DND-41 (cell line): Measurements from ENCODE around the gene TPD52L2.
A peak's percentile ranks its signal among the peaks of the same experiment; 100 is the strongest.

ENCODE experiments used
- ATAC-seq: fragments of 200-7000 bp; cut with Tn5 transposase; 3 replicates; pipeline ENCODE4 v1.9.1; 2021; ENCODE audit warnings: low read depth; ENCODE audit not compliant: insufficient read depth
- DNase-seq: peaks from one replicate; pipeline ENCODE4 v3.0.0-alpha.2; 2020
- H2AFZ ChIP-seq: 2 replicates; pipeline ENCODE4 v1.6.0; 2012; ENCODE audit warnings: low read depth, low read length
- H3K27ac ChIP-seq: 2 replicates; pipeline ENCODE4 v1.5.1; 2012; ENCODE audit warnings: low read length, inconsistent platforms
- H3K27me3 ChIP-seq: fragments of 200-600 bp; sonication (generic); 2 replicates; pipeline ENCODE4 v1.6.0; 2012; ENCODE audit warnings: low read length, mild to moderate bottlenecking, inconsistent platforms; ENCODE audit not compliant: insufficient read depth, poor library complexity
- H3K36me3 ChIP-seq: 2 replicates; pipeline ENCODE4 v1.5.1; 2012; ENCODE audit warnings: low read length, inconsistent platforms; ENCODE audit not compliant: insufficient read depth
- H3K4me1 ChIP-seq: 2 replicates; pipeline ENCODE4 v1.5.1; 2012; ENCODE audit warnings: mild to moderate bottlenecking, low read length; ENCODE audit not compliant: insufficient read depth
- H3K4me2 ChIP-seq: 2 replicates; pipeline ENCODE4 v1.6.0; 2012; ENCODE audit warnings: mild to moderate bottlenecking, moderate library complexity, low read length, inconsistent platforms; ENCODE audit not compliant: insufficient read depth
- H3K4me3 ChIP-seq, 2 experiments: fragments of 200-600 bp in 1 of 2; shearing (Covaris generic) in 1 of 2; 2 replicates each; pipeline ENCODE4 v1.5.1; 2012 to 2016; ENCODE audit warnings: inconsistent platforms in 2 of 2, low read length in 2 of 2, mild to moderate bottlenecking in 2 of 2, low read depth in 1 of 2, moderate library complexity in 1 of 2
- H3K79me2 ChIP-seq: 2 replicates; pipeline ENCODE4 v1.6.0; 2012; ENCODE audit warnings: low read length, inconsistent platforms; ENCODE audit not compliant: insufficient read depth
- H3K9ac ChIP-seq: 2 replicates; pipeline ENCODE4 v1.6.0; 2012; ENCODE audit warnings: low read depth, mild to moderate bottlenecking, inconsistent platforms, low read length, moderate library complexity
- H3K9me3 ChIP-seq: 2 replicates; pipeline ENCODE4 v1.5.1; 2012; ENCODE audit warnings: low read length, moderate library complexity, mild to moderate bottlenecking, inconsistent platforms; ENCODE audit not compliant: insufficient read depth, severe bottlenecking
- H4K20me1 ChIP-seq: 2 replicates; pipeline ENCODE4 v1.6.0; 2012; ENCODE audit warnings: low read length; ENCODE audit not compliant: insufficient read depth
- CTCF ChIP-seq: IDR thresholded peaks from 2 replicates; pipeline ENCODE4 v1.5.1; 2012; ENCODE audit warnings: borderline replicate concordance, low read length, moderate library complexity, mild to moderate bottlenecking; ENCODE audit not compliant: poor library complexity, severe bottlenecking; ENCODE audit errors: extremely low read depth
- EZH2 ChIP-seq: IDR thresholded peaks from 3 replicates; pipeline ENCODE4 v1.6.1; 2012; ENCODE audit warnings: borderline replicate concordance, low read depth, mild to moderate bottlenecking, moderate library complexity, low read length, inconsistent platforms; ENCODE audit not compliant: severe bottlenecking

The TPD52L2 gene

GRCh38 chr20:63861981-63862901 lies 2.8 kb upstream of the TPD52L2 start:
- DNase-seq (no peak), ATAC-seq (no peak)
- Histone ChIP-seq H3K27ac (no peak overlapping the region), H3K9ac (no peak overlapping the region), H3K9me3 (no peaks in the 10 kb centered on the region), H4K20me1 (peaks cover 18% of the 10 kb centered on the region), H3K27me3 (no peaks in the 10 kb centered on the region), H3K79me2 (peaks cover 37% of the 10 kb centered on the region), H3K4me1 (peaks cover 45% of the 10 kb centered on the region), H2AFZ (no peak overlapping the region), H3K36me3 (peaks cover 27% of the 10 kb centered on the region), H3K4me2 (no peak overlapping the region), H3K4me3 (no peak overlapping the region)
- TF ChIP-seq CTCF: no peak
- TF ChIP-seq EZH2: no peak

- peak overlapping the region; percentile 72; the same call in 1 of the 2 replicates for H3K27ac ChIP-seq
- no peak for ATAC-seq
- H3K9me3 ChIP-seq: no peaks in the 10 kb centered on the region
- no peak overlapping the region for H2AFZ ChIP-seq
- H3K4me2 ChIP-seq: peak overlapping the region; percentile 99
- H3K27me3 ChIP-seq: no peaks in the 10 kb centered on the region
- TF ChIP-seq CTCF: no peak
- no peak for TF ChIP-seq EZH2
- H3K9ac ChIP-seq: peak overlapping the region; percentile 91
- DNase-seq: no peak
- peaks cover 29% of the 10 kb centered on the region for H3K36me3 ChIP-seq
- H4K20me1 ChIP-seq: peaks cover 17% of the 10 kb centered on the region
- H3K4me3 ChIP-seq: peak overlapping the region in 1 of 2 experiments; percentile 97; a peak in 2 of 4 replicates
- peaks cover 46% of the 10 kb centered on the region for H3K79me2 ChIP-seq
- peaks cover 49% of the 10 kb centered on the region for H3K4me1 ChIP-seq
Measured at GRCh38 chr20:63863021-63863797, 1.9 kb upstream of the TPD52L2 start.

- ATAC-seq (peak; percentile 69), DNase-seq (peak; percentile 82)
- Histone ChIP-seq H3K9ac (peak overlapping the region; percentile 91), H3K4me2 (peak overlapping the region; percentile 99), H4K20me1 (peaks cover 14% of the 10 kb centered on the region), H3K27me3 (no peaks in the 10 kb centered on the region), H2AFZ (peak overlapping the region; percentile 95), H3K79me2 (peaks cover 54% of the 10 kb centered on the region), H3K4me1 (peaks cover 44% of the 10 kb centered on the region), H3K36me3 (peaks cover 37% of the 10 kb centered on the region), H3K9me3 (no peaks in the 10 kb centered on the region), H3K4me3 (peak overlapping the region; percentile 85 to 97), H3K27ac (peak overlapping the region; percentile 72)
- no peak for TF ChIP-seq EZH2
- peak; percentile 79 for TF ChIP-seq CTCF
Measured at GRCh38 chr20:63863798-63864544, 1.1 kb upstream of the TPD52L2 start.
